Activated CD4-positive, alpha-beta T cell treated with anti-CD3 and anti-CD28 coated beads for 4 hours (primary cell): ENCODE data around the gene FARP2.
A peak's percentile ranks its signal among the peaks of the same experiment; 100 is the strongest.
"Not testable (repeated sequence)": the region's sequence is repeated elsewhere in the genome, so short reads cannot be mapped to it uniquely, and the experiment has no call there.

Source experiments
- DNase-seq, 2 donors: peaks; one replicate each; pipeline ENCODE4 v3.0.0-alpha.2; 2020

FARP2 gene

DNA sequence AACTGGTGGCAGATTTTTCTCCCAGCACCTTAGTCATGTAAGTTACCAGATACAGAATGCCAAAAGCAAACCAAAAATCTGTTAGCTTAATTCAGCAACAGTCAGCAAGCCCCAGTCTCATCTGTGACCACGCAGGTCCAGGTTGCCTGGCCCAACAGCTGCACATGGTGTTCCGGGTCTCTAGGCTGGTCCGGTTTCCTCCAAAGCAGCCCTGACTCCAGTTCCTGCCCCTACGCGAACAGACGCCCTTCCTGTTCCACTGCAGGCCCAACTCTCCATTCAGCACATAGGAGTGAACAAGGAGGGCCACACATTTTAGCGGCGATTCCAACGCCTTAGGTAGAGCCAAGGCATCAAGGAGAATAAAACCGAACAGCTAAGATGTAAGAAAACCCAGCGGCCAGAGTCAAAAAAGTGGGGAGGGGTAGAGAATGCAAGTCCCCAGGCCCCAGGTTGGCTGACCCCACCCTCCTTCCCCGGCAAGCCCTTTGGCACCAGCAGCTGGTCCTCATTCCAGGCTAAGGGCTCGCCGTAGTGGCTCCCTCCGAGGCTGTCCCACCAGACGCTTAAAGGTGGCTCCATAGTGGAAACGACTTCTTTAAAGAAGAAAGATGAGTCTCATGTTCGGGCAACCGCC, 150.8 kb downstream of the FARP2 start:
- DNase-seq: no peak

DNA sequence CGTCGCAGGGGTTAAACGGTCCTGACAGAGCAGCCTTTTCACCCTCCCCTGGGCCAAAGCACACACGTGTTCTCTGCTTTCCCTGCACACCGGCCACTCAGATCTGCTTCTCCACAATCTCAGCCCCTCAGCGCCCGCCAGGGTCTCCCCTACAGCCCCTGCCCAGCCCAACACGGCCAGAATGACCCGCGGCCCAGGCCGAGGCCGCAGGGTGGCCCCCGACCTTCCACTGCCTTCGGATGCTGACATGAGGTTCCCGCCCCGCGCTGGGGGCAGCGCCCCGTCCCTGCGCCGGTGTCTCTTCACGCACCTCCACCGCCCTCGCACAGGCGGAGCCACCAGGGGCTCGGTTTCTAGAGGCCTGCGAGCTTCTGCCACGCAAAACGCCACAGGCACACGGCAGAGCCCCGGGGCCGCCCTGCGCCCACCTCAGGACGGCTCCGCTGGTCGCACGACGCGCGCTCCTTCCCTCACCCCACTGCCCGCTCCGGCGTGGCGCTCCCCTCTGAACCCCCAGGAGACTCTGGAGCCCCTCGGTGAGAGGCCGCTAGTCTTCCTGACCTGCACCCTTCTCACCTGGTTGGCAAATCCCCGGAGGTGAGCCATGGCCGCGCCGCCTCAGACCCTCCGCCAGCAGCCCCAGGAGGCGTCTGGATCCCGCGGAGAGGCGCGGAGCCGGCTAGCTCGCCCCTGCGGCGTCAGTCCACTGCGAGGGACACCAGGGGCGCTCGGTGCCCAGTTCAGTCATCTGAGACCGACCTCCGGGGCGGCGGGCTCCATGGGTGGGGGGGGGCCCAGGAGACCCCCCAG, 151.6 kb downstream of the FARP2 start:
- peak; percentile 22 to 26 for DNase-seq

DNA sequence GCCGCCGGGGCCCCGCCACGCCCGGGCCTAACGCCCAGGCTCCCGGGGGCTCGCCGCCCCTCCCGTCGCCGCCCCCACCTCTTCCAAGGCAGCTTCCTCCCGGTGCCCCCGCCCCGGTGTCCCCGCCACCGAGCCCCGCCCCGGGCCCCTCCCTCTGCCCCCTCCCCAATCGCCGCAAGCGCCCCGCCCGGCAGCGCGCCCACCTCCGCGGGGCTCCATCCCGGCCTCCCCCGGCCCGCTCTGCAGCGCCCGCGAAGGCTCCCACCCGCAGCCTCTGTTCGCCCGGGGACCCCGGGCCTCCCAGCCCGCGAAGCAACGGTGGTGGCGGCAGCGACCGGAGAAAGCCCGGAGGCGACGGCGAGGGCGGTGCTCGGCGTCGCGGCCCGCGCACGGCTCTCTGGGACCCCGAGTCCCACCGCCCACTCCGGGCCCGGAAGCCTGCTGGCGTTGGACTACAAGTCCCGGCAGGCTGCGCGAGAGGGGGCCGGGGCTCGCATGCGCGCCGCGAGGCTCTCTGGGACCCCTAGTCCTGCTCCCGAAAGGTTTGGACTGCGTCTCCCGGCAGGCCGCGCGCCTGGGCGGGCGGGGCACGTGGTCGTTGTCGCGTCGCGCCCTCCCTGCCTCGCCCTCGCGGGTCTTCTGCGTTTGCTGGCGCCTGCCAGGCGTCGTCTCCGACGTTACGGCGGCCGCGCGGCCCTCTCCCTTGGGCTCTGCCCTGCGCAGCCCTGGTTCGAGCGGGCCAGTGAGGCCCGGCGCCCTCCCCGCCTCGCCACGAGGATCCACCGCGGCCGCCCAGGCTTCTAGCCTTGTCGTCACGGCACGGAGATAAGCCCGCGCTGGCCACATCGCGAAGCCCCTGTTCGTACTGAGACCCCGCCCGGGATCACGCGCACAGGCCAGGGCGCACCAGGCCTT, 152.4 kb downstream of the FARP2 start, which contains the start of gene STK25:
STK25 (minus strand) TSS at position 345 of the 915 bp plus-strand sequence. CDS start 549 bp downstream, outside the sequence.
- peak; percentile 97 to 98 for DNase-seq

DNA sequence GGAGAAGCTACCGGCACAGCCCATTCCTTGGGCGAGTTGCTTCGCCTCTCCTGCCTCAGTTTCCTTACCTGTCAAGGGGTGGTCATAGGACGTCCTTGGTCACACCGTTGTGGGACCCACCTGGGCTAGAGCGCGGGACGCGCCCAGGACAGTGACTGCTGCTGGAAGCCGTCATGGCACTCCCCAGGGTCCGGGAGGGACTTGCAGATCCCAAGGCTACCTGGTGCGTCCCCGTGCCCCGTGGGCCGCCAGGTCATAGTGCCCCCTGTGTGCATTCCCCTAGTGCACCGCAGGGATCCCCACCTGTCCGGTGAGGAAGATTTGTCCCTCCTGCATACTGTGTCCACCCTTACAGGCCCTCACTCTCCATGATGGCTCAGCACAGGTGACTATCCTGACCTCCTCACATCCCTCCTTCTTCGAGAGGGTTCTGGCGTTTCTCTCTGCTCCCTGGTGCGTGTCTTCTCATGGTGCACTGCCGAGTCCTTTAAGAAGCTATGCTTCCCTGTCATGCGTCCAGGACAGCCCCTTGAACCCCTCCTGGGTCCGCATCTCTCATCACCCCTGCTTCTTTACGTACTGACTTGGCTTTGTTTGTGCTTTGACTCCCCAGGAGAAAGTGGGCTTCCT, 153.2 kb downstream of the FARP2 start:
- peak in 1 of 2 donors; percentile 9 for DNase-seq

DNA sequence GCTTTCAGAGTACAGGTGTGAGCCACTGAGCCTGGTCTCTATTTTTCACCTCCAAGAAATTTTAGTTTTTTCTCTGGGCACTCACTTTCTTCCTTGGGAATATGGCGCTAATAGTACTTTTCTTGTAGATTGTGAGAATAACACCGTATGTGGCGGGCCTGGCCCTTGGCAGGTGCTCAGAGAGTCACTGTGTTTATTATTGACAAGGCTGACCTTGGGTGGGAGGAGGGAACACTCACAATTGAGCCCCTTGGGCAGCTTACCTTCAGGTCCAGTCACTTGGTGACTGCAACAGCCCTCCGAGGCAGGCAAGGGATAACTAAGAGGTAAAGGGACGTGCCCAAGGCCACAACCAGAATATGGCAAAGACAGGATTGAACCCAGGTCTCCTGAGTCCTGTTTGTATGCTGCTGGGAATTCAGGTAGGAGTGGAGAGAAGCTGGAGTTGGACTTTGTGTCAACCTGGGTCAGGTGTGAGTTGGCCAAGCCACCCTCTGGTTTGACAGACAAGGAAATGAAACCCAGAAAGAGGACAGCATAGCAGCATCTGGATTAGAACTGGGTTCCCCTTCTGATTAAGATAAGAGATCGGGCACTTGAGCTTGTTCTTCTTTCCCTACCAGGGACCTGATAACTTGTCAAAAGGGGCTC, 155.1 kb downstream of the FARP2 start:
- DNase-seq: no peak

DNA sequence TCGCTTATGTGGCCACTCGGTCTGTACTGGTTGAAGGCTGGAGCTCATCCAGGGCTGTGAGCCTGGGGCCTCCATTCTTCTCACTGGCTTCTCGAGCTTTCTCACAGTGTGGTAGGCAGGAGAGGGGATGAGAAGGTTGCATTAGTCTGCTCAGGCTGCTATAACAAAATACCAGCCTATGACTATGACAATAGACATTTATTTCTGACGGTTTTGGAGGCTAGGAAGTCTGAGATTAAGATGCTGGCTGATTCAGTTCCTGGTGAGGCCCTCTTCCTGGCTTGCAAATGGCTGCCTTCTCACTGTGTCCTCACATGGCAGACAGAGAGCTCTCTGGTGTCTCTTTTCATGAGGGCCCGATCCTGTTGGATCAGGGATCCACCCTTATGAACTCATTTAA, 158.5 kb downstream of the FARP2 start:
- DNase-seq: no peak

DNA sequence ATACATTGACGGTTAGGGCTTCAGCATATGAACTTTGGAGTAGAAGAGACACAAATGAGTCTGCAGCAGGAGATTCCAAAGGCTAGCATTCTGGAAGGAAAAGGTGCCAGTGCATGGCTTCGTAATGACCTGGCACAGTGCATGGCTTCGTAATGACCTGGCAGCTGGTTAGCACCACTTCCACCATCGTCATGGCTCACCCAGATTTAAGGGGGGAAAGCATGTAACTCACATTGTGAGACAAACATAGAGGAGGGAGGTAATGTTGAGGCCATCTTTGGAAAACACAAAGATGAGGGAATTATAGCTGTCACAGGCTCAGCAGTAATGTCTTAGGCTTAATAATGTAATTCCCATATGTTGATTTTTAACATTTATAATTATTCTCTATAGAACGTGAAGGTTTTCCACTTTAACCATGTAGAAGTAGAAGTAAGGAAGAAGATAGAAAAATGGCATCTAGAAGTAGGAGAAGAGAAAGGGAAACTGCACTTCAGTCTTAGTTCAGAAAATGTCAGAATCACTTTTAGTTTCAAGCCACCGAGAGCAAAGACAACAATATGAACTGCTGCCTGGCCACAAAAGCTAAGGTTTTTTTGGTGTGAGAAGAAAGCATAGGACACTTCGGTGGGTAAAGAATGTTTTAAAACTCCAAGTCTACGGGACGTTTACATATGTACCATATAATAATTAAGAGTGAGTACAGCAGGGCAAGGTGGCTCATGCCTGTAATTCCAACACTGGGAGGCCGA, 159.1 kb downstream of the FARP2 start:
- DNase-seq: no peak

DNA sequence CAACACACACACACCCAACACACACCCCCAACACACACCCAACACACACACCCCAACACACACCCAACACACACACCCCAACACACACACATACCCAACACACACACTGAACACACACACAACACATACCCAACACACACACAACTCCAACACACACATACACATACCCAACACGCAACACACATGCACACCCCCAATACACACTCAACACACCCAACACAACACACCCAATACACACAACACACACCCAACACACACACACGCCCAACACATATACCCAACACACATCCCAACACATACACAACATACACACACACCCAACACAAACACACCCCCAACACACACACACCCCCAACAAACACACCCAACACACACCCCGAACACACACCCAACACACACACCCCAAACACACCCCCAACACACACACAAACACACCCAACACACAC, 160.5 kb downstream of the FARP2 start:
- DNase-seq: no peak

DNA sequence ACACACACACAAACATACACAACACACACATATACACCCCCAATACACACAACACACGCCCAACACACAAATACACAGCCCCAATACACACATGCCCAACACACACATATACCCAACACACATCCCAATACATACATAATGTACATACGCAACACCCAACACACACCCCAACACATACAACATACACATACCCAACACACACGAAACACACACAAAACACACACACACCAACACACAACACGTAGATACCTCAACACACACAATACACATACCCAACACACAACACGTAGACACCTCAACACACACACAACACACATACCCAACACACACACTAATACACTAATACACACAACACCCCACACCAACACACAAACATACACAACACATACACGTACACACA, 161.2 kb downstream of the FARP2 start:
- DNase-seq: no peak

DNA sequence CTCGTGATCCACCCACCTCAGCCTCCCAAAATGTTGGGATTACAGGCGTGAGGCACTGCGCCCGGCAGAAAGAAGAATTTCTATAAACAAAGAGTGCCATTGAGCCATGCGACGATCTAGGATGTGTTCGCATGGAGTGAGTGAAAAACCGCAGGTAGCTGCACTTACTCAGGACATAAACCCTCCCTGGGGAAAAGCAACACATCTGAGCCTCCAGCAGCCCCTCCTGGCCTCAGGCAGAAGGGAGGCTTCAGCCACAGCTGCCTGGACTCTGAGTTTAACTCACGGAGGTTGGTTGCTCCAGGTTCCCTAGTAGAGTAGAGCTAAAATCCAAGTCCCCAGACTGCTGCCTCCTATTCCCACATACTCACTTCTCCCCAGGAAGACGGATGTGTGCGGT, 163.6 kb downstream of the FARP2 start:
- no peak for DNase-seq

DNA sequence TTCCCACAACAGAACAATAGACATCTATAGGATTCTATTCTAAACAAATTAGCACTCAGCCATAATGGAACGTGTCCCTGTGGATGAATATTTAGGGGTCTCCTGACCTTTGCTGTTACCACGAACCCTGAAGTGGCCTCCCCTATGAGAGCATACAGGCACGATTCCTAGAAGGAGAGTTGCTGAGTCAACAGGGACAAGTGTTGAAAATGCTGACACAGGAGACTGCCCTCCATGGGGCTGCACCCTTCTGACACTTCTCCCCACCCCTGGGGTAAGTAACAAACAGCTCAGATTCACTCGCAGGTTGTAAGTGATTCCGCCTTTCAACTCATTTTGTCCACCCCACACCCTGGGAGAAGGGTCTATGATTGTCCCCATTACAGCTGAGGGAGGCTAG, 166.4 kb downstream of the FARP2 start:
- DNase-seq: no peak

DNA sequence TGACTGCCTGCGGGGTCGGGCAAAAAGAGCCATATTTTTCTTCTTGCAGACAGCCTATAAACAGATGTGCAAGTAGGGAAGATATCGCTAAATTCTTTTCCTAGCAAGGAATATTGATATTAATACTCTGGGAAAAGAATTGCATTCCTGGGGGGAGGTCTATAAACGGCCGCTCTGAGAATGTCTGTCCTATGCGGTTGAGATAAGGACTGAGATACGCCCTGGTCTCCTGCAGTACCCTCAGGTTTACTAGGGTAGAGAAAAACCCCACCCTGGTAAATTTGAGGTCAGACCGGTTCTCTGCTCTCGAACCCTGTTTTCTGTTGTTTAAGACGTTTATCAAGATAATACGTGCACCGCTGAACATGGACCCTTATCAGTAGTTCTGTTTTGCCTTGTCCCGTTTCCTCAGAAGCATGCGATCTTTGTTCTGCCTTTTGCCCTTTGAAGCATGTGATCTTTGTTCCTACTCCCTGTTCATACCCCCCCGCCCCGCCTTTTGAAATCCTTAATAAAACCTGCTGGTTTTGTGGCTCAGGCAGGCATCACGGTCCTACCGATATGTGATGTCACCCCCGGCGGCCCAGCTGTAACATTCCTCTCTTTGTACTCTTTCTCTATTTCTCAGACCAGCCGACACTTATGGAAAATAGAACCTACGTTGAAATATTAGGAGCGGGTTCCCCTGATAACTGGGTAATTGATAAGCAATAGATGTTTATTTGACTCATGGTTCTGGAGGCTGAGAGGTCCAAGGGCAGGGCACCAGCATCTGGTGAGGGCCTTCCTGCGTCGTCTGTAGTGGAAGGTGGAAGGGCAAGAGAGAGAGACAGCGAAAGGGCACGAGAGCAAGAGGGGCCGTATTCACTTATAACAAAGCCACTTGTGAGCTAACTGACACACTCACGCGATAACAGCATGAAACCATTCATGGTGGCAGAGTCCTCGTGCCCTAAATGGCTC, 170.0 kb downstream of the FARP2 start:
- DNase-seq: not testable (repeated sequence)

DNA sequence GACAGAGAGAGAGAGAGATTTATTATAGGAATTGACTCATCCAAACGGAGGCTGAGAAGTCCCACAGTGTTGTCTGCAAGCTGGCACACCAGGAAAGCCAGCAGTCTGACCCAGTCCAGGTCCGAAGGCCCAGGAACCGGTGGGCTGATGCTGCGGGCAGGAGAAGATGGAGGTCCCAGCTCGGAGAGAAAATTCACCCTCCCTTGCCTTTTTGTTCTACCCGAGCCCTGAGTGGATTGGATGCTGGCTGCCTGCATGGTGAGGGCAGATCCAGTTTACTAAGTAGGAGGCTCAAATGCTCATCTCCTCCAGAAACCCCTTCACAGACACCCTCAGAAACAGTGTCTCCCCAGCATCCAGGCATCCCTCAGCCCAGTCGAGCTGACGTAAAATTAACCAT, 174.5 kb downstream of the FARP2 start:
- no peak for DNase-seq

DNA sequence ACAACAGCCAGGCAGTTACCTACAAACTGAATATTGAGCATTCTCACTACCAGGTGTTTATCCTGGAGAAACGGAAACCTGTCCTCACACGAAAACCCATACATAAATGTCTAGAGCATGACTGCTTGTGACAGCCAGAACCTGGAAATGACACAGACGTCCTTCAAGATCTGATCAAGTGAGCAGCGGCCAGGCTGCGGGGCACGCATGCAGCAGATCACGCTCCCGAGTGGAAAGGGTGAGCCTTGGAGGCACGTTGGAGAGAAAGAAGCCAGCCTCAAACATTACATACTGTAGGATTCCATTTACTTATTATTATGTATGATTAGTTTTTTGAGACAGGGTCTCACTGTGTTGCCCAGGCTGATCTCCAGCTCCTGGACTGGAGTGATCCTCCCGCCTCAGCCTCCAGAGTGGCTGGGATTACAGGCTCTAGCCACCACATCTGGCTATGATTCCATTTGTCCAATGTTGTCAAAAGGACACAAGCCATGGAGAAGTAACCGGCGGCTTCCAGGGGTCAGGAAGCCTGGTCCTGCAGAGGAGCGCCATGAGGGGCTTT, 175.2 kb downstream of the FARP2 start:
- DNase-seq: no peak

DNA sequence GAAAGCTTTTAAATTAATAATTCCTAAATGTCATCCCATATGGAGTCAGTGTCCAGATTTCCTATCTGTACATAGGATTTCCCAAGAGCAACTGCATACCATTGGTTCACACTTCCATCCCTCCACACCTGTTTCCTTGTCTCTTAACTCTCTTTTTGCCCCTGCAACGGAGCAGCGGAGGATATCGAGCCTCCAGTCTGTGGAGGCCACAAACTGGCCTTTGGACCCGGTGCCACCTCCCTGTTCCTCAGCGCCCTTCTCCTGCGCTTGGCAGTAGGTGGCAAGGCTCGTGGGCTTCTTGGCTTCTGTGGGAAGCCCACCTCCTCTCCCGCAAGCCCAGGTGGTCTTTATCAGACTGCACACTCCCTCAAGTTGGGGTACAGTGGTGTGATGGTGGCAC, 176.1 kb downstream of the FARP2 start:
- no peak for DNase-seq

DNA sequence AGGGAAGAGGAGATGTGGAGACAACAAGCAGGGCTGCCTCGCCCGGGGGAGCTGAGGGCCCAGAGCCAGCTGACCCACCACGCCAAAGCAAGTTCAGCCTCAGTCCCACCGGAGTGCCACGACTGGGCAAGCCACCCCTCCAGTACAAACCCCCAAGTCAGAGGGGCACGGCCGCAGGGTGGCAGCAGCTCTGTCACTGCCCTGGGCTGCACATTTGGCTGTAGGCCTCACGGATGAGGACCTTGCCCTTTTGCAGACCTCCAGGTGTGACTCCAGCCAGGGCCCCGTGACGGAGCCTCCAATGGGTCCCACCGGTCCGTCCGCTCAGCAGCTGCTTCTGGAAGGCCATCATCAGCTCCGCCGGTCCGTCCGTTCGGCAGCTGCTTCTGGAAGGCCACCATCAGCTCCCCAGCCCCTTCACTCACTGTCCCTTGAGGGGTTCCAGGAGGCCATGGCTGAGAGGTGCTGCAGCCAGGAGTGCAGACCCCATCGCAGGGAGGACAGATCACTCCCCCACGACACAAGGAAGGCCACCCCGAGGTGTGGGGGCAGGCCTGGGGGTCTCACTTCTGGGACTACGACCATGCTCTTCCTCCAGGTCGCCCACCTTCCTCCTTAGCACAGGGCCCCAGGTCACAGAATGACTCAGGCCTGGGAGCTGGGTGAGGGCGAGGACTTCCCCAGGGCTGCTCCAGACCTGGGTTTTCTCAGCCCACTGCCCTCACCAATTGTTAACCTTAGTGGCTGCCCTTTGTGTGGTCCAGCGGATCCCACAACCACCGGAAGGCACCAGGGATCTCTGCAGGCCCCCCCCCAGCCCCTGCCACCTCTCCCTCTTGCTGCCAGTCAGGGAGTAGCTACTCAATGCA, 176.9 kb downstream of the FARP2 start:
- no peak for DNase-seq

DNA sequence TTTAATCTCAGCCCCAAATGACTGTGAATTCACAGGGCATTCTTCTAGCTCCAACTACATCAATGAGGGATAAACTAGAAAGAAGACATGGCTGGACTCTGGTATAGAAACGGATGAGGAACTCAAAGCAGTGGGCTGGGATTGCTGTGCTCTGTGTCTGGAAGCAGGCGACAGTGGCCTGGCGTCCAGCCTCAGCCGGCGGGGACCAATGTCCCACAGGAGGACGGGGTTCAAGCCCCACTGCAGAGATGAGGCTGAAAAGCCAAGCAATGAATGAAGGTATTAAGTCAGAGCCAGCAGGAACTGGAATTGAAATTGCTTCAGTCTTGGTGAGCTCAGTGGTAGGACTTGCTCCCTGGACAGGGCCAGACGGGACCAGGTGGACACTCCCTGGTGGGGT, 178.2 kb downstream of the FARP2 start:
- DNase-seq: no peak

DNA sequence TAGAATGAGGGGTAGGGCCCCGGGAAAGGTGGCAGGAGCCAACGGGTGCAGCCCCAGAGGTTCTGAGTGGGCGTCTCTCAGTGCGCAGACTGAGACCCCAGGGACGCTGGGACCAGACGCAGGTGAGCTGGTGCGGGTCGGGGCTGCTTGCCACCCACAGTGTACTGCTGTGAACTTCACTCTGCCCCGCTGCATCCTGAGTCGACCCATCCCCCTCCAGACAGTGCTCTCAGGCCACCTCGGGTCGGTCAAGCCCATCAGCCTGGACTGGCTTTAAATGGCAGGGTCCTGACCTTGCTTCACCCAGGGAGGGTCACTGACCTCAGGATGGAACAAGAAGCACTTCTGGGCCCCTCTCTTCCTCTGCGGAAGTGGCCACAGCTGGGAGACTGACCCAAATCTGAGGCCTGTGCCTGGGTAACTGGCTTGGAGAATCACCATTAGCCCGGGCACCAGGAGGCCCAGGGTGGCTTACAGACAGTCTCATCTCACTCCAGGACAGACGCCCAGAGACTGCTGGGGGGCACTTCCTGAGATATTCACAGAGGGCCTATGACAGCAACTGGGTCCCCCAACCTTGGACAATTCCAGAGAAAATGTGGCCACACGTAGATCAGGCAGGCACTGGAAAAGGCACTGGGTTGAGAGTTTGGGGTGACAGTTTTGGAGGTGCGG, 178.8 kb downstream of the FARP2 start:
- no peak for DNase-seq
